SIG-M5 treated with dmso at 0.1 percent for 504 hours (cell line): ENCODE data around the gene SLC9A3.
"Not testable (repeated sequence)": the region's sequence is repeated elsewhere in the genome, so short reads cannot be mapped to it uniquely, and the experiment has no call there.

Source experiments
- DNase-seq: peaks from one replicate; lab custom pipeline; 2025; ENCODE audit not compliant: unreplicated experiment; lab: John Stamatoyannopoulos, UW

SLC9A3 gene

DNA sequence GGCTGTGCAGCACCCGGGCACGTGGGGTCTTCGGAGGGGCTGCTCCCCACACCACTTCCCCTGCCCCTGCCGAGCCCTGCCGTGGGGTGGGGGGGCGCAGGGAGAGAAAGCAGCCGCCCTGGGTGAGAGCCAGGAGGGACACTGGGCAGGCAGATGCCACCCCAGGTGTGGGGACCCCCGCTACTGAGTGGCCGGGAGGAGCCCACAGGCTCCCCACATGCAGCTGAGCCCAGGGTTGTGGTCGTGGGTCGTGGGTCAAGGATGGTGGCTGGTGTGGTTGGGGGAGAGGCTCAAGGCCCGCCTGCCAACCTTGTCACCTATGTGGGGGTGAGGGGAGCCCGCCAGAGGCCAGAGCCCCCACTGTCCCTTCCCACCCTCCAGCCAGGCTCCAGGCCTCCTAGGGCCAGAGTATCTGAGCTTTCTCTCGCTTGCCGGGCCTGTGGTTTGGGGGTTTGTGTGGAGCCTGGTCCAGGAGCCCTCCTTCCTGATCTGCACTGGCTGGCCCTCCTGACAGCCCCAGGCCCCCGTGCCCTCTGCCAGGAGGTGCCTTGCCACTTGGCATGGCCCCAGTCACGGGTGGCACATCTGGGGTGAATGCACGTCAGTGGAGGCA lies 45.8 kb downstream of the SLC9A3 start:
- DNase-seq: no peak

DNA sequence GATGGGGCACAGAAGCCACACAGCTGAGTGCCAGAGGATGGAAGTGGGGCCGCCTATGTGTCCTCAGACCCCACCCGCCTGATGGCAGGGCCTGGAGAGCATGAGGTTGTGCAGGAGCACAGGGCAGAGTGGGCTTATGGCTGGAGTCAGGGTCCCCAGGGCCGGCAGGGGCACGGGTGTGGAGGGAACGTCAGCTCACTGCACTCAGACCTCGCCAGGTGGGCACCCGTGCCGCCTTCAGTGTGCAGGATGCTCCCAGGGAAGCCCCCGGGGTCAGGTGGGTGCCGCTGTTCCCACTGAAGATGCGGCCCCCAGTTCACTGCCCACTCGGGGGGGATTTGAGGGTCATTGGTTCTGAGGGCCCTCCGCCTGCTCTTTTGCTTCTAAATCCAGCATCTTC lies 46.4 kb downstream of the SLC9A3 start:
- DNase-seq: no peak

DNA sequence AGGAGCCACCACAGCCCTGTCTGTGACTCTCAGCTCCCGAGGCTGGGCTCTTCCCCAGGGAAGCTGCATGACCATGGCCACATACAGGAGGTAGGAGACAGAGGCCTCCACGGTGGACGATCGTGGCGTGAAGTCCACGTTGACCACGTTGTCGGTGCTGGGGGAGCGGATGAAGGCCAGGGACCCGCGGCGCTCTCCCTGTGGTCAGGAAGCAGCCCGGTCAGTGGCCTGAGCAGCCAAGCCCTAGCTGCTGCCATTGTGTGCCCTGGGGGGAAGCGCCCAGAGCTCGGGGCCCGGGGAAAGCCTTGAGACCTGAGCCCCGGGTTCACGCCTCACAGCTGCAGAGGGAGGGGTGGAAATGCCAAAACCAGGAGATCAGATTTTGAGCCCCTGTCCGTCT lies 47.0 kb downstream of the SLC9A3 start:
- DNase-seq: no peak

DNA sequence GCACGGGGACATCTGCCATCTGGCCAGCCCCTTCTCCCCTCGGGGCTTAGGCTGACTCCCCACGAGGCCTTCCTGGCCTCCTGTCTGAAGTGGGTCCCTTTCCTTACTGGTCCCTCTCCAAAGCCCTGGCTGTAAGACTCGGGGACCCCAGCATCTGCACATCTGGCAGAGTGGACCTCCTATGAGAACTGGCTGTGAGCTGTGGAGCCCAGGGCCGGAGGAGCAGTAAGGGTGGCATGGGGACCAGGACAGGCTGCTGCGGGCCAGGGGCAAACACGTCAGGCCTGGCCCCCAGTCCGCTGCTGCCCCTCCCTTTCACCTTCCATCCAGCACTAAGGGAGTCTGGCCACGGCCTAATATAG lies 47.5 kb downstream of the SLC9A3 start:
- no peak for DNase-seq

DNA sequence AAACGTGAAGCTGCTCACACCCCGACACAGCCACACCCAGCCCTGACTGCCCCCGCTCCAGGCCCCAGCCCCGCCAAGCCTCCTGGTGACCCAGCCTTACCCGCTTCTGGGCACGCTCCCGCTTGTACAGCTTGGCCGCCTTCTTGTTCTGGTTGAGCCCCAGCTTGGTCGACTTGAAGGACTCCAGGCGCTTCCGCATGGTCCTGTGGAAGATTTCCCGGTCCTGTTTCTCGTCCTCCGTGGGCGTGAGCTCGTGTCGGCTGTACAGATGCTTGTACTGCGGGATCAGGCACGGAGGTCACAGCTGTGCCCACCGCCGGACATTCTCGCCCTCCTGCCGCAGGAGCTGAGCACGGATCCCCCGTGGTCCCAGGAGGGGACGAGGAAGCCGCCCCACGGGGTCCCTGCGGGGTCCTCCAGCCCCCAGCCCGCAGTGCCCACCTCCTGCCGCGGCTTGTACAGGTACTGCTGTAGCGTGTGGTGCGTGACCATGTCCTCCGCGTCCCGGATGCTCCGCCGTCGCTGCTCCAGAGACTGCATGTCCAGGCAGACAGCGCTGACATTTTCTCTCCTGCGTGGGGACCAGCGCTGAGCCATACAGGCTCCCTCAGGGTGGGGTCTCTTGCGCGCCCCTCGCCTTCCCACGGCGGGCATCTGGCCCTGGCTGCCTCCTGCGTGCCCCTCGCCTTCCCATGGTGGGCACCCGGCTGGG lies 48.0 kb downstream of the SLC9A3 start:
- no peak for DNase-seq

DNA sequence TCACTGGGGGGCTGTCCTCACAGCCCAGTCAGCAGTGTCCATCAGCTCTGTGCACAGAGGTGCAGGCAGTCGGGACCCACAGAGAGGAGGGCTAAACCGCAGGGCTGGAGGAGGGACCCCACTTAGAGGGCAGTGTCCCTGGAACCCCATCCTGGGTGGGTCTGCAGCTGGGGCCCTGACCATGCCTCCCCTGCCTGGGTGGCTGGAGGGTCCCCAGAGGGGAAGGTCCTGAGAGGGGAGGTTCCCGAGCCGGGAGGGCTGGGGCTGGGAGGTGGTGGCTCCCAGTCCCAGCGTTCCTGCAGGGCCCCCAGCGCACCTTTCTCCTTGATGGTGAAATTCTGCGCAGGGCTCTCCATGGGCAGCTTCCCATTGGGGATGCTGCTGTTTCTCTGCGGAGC lies 48.5 kb downstream of the SLC9A3 start:
- DNase-seq: no peak

DNA sequence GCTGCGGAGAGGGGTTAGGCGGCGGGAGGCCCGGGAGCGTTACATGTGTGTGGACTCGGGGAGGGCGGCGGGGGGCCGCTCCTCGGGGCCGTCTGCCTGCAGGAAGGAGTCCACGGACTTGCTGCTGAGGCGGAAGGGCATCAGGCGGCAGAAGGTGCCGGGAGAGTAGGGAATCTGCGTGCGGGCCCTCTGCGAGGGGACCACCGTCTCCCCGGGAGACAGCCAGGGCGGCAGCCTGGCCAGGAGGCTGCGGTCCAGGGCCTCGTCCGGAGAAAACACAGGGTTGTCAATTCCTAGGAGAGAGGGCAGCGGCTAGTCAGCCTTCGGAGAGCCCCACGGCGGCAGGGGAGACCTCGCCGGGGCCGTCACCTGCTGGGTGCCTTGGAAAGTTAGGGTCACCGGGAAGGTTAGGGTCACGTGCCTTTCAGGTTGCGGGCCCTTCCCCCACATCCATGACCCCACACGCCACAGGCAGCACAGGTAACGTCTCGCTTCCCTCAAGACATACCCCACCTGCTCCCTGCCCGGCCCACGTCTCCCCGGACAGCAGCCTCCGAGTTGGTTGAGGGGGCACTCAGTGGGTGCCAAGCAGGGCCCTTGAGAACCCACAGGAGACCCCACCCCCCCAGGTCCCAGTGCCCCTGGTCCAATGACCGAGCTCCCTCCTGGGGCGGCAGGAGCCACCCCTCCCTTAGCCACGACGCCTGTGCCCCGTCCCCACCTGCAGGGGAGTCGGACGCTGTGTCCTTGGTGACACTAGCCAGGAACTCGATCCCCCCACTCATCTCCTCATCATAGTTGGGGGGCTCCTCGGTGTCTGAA lies 49.2 kb downstream of the SLC9A3 start:
- DNase-seq: no peak

DNA sequence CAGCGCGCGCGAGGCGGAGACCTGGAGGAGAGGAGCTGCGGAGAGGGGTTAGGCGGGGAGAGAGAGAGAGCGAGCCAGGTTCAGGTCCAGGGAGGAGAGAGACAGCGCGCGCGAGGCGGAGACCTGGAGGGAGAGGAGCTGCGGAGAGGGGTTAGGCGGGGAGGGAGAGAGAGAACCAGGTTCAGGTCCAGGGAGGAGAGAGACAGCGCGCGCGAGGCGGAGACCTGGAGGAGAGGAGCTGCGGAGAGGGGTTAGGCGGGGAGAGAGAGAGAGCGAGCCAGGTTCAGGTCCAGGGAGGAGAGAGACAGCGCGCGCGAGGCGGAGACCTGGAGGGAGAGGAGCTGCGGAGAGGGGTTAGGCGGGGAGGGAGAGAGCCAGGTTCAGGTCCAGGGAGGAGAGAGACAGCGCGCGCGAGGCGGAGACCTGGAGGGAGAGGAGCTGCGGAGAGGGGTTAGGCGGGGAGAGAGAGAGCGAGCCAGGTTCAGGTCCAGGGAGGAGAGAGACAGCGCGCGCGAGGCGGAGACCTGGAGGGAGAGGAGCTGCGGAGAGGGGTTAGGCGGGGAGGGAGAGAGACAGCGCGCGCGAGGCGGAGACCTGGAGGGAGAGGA lies 49.9 kb downstream of the SLC9A3 start:
- not testable (repeated sequence) for DNase-seq

DNA sequence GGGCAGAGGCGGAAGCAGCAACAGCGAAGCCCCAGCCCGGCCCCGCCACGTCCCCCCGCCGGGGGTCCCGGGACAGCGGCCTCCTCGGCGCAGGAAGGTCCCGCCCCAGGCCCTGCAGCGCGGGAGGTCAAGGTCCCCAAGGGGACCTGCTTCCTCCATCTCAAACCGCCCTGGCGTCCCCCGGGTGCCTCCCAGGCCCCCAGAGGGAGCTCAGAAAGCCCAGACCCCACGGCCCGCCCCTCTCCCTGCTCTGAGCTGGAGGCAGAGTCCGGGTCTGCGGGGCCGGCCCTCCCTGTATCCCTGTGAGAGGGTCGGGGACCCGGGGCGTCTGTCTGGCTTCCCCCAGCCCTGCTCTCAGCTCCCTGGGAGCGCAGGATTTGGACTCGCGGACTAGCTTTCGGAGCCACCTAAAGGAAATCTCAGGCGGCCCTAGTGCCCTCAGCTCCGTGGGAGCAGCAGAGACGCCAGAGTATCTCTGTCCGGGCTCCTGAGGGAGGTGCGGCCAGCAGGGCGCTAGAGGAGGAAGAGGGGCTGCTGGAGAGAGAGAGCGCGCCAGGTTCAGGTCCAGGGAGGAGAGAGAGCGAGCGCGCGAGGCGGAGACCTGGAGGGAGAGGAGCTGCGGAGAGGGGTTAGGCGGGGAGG lies 50.6 kb downstream of the SLC9A3 start:
- peak; percentile 48 for DNase-seq

DNA sequence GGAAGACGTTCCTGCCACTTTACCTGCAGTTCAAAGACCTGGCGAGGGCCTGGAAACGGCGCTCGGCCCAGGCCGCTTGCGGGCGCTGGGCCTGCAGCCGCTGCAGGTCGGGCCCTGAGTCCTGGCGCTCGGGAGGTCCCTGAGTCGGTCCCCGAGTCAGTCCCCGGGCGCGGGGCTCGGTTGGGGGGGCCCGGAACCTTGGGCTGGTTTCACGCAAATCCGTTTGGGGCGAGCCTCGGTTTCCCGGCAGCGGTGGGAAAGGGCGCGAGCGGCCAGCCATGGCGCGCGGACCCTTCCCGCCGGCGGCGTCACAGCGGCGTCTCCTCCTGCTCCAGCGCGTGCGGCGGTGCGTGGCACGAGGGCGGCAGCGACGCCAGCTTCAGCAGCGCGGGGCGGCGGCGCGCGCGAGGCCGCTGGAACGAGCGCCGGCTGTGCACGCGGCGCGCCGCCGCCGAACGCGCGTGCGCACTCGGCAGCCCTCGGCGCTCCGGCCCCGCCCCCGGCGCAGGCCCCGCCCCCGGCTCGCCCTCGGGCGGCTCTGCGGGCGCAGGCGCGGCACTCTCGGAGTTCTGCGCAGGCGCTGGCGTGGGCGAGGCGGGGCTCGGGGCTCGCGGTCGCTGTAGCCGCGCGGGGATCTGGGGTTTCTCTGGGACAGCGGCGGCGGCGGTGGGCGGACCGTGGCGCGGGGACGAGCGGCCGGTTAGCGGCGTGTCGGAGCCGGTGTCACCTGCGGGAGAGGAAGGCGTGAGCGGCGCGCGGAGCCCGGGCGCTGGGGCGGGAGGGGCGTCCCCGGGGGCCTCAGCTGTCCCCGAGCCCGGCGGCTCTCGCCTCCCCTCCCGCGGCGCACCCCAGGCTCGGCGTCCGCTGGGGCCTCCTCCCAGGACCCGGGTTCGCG lies 51.3 kb downstream of the SLC9A3 start:
- peak; percentile 87 for DNase-seq

DNA sequence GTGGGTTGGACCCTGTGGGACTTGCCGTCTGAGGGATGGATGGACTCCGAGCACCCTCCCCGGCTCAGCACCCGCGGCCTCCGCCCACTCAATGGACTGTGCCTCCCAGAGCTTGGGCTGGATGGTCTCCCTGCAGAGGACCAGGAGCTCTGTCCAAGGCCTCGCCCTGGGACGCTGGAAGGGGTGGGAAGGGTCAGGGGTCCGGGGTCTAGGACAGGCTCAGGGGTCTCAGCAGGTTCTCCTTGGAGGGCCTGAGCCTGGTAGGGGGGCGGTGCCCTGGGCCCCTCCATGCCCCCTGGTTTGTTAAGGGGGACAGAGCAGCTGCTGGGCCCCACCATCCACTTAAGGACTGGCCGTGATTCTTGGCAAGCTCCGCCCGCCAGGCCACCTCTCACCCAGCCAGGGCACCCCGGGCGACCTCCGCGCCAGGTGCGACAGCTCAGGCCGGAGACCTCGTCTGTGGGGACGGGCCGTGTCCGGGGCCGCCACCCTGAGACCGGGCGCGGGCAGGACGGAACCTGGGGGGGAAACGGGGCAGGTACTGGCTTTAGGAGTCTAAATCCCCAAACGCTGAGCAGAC lies 52.1 kb downstream of the SLC9A3 start:
- DNase-seq: no peak

DNA sequence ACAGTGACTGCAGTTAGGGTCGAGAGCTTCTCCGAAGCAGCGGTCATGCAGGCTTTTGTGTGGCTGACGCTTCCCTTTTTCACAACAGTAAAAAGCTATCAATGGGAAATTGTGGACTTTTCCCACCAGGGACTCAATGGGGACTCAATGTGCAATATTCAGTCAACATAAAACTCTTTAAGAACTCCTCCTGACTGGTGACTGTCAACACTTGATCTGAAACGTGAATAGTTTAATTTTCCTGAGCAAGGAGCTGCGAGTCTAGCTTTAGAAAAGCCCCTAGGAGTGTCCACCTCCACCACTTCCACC lies 52.5 kb downstream of the SLC9A3 start:
- DNase-seq: peak; percentile 39

DNA sequence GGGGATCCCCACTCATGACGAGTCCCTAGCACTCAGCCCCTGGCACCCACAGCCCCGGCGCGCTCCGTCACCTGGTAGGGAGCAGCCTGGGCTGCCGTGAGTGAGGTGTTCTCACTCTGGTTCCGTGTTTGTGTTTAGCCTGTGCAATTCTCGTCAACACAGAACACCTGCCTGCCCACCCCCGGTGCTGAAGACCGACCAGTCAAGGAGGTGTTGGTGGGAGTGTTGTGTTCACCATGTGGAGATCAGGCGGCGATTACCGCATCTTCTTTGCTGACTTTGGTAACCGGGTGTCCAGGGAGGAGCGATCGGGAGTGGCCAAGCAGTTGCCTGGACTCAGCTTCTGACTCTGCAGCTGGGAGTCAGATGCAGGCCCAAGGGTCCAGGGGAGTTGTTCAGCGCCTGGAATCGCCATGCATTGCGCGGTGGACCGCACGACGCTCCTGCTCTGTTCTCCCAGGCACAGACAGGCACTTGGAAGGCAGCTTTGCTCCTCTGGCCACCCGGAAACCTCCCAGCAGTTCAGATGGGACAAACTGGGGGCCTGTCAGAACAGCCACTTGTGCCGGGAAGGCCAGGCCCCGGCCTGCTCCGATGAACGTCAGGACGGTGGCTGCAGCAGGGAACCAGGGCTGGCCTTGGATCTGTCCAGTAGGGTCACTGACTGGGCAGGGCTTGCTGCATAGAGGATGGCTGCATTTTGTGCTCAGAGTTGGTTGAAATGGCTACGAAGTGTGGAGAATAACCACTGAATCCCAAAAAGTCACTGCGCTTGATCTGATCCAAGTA lies 53.1 kb downstream of the SLC9A3 start:
- DNase-seq: no peak

DNA sequence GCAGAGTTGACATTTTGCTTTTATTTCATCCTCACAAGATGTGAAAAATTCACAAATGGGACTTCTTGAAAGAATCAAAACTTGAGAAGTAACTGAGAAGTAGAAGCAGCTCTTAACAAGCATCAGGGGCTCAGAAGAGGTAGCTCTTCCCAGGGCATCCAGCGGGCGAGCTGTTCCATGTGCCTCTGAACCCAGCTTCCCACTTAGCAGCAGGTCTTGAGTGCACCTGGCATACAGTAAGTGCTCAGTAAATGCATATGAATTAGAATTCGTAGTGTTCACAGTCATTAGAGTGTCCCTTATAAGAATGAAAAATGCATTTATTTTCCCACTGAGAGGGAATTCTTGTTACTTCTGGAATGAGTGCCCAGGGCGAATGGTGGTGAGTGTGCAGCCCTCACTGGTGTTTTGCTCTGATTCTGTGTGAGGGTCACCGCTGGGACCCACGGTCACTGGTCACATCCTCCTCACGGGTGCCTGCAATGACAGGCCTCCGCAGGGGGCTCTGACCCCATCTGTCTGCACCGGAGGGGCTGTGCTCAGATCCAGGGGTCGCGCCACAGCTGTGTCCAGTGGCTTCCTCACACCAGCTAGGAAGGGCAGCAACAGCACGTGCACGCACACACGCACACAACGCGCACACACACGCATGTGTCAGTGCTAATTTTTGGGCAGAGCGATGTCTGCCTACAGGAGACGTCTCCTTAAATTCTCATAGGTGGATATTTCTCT lies 54.3 kb downstream of the SLC9A3 start:
- DNase-seq: no peak

DNA sequence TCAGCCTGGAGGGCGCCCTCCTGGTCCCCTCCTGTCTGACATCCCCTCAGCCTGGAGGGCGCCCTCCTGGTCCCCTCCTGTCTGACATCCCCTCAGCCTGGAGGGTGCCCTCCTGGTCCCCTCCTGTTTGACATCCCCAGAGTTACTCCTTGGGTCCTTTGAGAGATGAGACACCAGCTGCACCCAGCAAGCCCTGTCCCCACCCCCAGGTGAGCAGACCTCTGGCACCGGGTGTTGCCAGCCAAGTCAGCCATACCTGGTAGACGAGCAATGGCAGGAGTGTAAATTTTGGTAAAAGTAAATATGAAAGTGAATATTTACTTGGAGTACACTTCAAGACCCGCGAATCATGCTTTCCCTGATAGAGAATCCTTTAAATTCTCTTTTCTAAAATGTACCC lies 55.8 kb downstream of the SLC9A3 start:
- DNase-seq: no peak

DNA sequence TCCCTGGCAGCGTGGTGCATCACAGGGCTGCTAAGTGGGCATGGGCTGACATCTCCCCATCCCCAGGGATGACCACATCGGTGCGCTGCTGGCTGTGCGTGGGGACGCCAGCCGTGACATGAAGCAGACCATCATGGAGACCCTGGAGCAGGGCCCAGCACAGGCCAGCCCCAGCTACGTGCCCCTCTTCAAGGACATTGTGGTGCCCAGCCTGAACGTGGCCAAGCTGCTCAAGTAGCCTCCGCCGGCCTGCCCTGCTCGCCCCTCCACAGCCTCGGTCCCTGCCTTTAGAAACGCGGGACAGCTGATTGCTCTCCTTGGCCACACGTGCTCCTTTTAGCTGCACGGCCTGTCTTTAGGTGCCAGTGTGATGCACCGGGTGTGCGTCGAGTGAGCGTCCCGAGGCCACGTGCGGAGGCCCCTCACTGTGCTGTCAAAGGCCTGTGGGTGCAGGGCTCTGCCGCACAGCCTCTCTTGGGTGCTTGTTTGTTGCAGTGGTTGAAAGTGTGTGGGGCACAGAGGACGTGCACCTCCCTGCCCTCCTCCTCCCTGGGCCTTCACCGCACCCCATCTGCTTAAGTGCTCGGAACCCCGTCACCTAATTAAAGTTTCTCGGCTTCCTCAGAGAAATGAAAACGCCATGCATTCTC lies 57.5 kb downstream of the SLC9A3 start:
- no peak for DNase-seq

DNA sequence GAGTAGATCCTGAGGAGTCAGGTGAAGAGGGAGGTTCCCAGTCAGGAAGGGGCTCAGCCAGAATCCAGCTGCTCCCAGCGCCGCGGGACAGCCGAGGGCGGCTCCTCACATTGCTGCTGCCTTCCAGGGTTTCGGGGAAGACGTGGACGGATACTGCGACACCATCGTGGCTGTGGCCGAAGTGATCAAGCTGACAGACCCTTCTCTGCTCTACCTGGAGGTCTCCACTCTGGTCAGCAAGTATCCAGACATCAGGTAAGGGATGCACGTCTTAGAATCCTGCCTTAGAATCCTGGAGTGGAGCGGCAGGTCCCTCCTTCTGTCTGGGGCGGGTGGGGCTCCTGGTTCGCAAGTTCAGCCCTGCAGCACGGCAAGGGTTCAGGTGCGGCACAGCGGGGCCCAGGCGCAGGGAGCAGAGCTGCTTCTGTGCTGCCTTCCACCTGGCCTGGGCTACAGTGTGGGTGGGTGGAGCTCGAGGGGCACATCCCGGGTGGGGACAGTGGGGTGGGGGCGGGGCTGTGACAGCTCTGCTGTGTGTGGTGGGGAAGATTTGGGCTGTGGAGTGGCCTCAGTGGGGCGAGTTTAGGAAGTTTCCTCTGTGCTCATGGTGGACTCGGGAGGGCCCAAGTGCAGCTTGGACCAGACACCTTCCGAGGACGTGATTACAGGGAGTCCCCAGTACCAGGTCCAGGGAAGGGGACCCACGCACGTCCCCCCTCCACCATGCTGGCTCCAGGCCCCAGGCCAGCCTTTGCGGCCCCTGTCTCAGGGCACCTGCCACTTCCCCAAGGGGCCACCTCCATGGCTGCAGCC lies 58.5 kb downstream of the SLC9A3 start:
- no peak for DNase-seq
